ENCODE measurements around the gene TRIP12.
"Not testable (repeated sequence)": the region's sequence is repeated elsewhere in the genome, so short reads cannot be mapped to it uniquely, and the experiment has no call there.

The TRIP12 gene

DNA sequence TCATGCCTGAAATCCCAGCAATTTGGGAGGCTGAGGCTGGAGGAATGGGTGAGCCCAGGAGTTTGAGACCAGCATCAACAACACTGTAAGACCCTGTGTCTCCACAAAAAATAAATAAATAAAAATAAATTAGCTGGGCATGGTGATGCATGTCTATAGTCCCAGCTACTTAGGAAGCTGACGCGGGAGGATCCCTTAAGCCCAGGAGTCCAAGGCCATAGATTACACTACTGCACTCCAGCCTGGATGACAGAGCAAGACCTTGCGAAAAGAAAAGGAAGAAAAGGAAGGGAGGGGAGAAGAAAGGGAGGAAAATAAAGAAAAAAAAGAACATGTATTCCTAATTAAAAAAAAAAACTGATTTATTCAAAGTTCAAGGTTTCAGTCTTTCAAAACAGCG is 78.2 kb downstream of the TRIP12 start:
- no peak for DNase-seq (ENCODE audit: low spot score)
- TF ChIP-seq, protein P1, sequence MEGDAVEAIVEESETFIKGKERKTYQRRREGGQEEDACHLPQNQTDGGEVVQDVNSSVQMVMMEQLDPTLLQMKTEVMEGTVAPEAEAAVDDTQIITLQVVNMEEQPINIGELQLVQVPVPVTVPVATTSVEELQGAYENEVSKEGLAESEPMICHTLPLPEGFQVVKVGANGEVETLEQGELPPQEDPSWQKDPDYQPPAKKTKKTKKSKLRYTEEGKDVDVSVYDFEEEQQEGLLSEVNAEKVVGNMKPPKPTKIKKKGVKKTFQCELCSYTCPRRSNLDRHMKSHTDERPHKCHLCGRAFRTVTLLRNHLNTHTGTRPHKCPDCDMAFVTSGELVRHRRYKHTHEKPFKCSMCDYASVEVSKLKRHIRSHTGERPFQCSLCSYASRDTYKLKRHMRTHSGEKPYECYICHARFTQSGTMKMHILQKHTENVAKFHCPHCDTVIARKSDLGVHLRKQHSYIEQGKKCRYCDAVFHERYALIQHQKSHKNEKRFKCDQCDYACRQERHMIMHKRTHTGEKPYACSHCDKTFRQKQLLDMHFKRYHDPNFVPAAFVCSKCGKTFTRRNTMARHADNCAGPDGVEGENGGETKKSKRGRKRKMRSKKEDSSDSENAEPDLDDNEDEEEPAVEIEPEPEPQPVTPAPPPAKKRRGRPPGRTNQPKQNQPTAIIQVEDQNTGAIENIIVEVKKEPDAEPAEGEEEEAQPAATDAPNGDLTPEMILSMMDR (IDR thresholded peaks at IDR 0.05; ENCODE audit: extremely low read depth, insufficient read depth, missing control alignments) = no peak
- in situ Hi-C loops (cut with MboI; ENCODE audit: low pct_unique_long_range_greater_than_20kb, low sequenced_read_pairs, unreplicated experiment) = no loop called here

DNA sequence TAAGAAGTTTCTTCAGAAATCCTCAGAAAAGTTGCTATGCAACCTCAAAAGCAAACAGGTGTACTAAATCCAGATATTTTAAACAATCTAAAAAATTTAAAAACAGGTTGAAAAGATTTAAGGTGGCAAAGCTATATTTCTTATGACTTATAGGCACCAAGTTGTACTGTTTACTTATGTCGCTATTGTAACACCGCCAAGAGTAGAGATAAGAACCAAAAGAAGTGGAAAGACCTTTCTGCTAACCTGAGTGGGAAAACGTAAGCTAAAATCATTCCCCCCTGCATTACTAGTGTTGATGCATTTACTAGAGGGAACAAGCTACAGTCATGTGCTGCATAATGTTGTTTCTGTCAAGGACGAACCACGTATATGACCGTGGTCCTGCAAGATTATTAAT is 83.1 kb downstream of the TRIP12 start:
- no peak for DNase-seq (ENCODE audit: low spot score)
- TF ChIP-seq, protein P1 (IDR thresholded peaks at IDR 0.05; ENCODE audit: extremely low read depth, insufficient read depth, missing control alignments) = no peak
- in situ Hi-C loops (cut with MboI; ENCODE audit: low pct_unique_long_range_greater_than_20kb, low sequenced_read_pairs, unreplicated experiment) = no loop called here

DNA sequence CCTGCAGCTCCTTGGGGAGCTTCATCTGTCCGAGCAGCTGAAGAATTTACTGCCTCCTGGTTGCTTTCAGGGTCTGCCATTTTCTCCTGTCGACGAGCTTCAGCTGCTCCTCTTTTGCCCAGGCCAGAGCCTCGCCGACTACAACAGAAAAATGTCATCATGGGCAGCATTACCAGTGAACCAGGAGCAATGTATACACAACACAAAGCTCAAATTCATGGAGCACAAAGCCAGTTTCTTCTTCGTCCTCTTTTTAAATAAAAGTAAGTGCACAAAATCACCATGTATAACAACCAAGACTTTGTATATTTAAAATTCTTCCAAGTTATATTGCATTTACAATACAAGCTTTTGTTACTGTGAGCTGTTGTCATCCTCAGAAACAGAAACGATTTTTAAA is 85.0 kb downstream of the TRIP12 start:
- DNase-seq (ENCODE audit: low spot score) = no peak
- TF ChIP-seq, protein P1 (IDR thresholded peaks at IDR 0.05; ENCODE audit: extremely low read depth, insufficient read depth, missing control alignments) = no peak
- in situ Hi-C loops (cut with MboI; ENCODE audit: low pct_unique_long_range_greater_than_20kb, low sequenced_read_pairs, unreplicated experiment) = no loop called here

DNA sequence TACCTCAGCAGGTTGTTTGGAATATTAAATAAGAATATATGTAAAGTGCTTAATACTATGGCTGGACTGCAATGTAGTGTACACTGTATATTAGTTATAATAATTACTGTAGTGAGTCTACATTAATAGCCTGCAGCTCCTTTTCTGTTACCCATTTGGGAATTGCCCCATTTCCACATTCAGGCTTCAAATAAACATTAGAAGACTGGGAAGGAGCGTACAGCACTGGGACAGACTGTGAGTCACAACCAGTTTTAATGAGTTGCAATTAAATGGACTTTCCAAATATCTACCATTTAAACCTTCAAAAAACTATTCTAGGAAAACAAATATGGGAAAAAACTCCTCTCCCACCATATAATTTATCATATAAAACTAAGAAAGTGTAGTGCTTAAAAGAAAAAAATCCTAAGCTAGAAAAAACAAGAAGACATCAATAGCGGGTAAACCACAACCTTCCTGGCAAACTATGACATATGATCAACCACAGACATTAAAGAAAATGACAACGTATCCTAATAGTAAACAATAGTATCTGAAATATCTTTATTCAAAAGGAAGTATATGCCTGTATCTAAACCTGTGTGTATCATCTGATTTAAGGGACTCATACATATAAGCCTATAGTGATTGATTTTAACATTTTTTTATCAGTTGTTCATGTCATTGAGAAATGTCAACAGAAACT is 86.1 kb downstream of the TRIP12 start:
- in situ Hi-C loops (cut with MboI; ENCODE audit: low pct_unique_long_range_greater_than_20kb, low sequenced_read_pairs, unreplicated experiment) = no loop called here
- DNase-seq (ENCODE audit: low spot score) = no peak

DNA sequence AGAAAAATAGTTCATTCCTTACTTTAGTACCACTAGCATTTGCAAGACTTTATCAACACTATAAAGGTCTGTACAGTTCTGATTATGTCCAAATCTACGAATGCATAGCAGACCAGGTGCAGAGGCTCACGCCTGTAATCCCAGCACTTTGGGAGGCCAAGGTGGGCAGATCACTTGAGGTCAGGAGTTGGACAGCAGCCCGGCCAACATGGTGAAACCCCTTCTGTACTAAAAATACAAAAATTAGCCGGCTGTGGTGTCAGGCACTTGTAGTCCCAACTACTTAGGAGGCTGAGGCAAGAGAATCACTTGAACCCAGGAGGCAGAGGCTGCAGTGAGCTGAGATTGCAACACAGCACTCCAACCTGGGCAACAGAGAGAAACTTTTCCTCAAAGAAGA is 87.4 kb downstream of the TRIP12 start:
- DNase-seq (ENCODE audit: low spot score); in situ Hi-C loops (cut with MboI; ENCODE audit: low pct_unique_long_range_greater_than_20kb, low sequenced_read_pairs, unreplicated experiment): not testable (repeated sequence)

More for the DNA sequence above, 86.1 kb downstream of the TRIP12 start:
- TF ChIP-seq, protein P1 (IDR thresholded peaks at IDR 0.05; ENCODE audit: extremely low read depth, insufficient read depth, missing control alignments) = no peak

DNA sequence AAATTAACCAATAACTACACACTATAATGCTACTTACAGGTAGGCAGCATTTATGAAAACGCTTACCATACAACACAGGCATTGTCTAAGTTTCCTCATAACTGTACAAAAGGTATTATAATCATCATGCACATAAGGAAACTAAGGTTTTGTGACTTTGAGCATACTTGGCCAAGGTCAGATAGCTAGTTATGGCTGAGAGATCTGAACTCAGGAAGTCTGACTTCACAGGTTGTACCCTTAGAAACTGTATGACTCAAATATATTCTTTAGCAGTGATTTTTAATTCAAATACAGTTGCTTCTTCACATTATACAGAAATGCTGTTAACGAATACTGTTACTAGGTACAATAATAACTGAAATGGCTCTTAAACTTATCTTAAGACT is 89.3 kb downstream of the TRIP12 start:
- no peak for DNase-seq (ENCODE audit: low spot score)
- in situ Hi-C loops (cut with MboI; ENCODE audit: low pct_unique_long_range_greater_than_20kb, low sequenced_read_pairs, unreplicated experiment) = no loop called here

DNA sequence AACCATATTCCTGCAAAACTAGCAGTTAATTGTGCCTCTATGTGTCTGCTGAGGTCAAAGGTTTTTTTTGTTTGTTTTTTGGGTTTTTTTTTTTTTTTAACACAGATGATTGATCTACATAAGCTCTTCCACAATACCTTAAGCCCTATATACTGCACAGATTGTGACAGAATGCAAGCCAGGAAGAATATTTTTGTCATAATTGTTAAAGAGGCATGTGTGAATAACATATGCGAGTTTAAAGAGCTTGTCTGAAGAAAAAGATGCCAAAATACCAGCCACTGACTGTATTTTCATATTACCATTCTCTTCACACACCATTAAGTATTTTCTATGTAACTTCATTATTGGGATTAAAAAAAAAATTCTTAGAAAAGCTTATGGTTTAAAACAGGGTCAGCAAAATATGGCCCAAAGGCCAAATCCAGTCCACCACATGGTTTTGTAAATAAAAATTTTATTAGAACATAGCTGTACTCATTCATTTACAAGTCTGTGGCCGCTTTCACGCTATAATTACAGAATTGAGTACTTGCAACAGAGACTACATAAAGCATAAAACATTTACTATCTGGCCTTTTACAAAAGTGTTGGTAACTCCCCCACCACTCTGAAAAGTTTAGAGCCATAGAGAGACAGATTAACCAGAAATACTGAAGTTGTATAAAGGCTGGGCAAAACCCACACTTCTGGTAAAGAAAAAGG is 89.9 kb downstream of the TRIP12 start:
- TF ChIP-seq, protein P1 (IDR thresholded peaks at IDR 0.05; ENCODE audit: extremely low read depth, insufficient read depth, missing control alignments) = no peak
- DNase-seq (ENCODE audit: low spot score) = no peak
- in situ Hi-C loops (cut with MboI; ENCODE audit: low pct_unique_long_range_greater_than_20kb, low sequenced_read_pairs, unreplicated experiment) = no loop called here

More for the DNA sequence above, 89.3 kb downstream of the TRIP12 start:
- TF ChIP-seq, protein P1 (IDR thresholded peaks at IDR 0.05; ENCODE audit: extremely low read depth, insufficient read depth, missing control alignments) = no peak
